Mesendoderm (in vitro differentiated cells): ENCODE results near the gene GNG11.
A peak's percentile ranks its signal among the peaks of the same experiment; 100 is the strongest.

Experiments used
- DNase-seq: peaks from one replicate; pipeline ENCODE4 v3.0.0; 2013
- H2AK5ac ChIP-seq: 2 replicates; pipeline ENCODE4 v1.6.1; 2013; ENCODE audit warnings: low read length, inconsistent platforms
- H2BK120ac ChIP-seq: 2 replicates; pipeline ENCODE4 v1.6.1; 2013; ENCODE audit warnings: low read depth, mild to moderate bottlenecking, low read length, moderate library complexity, mixed read lengths
- H2BK15ac ChIP-seq: replicated peaks from 2 replicates; pipeline ENCODE4 v1.6.1; 2013; ENCODE audit warnings: low read depth, mild to moderate bottlenecking, moderate library complexity
- H2BK5ac ChIP-seq: 2 replicates; pipeline ENCODE4 v1.6.1; 2013; ENCODE audit warnings: low read length, inconsistent platforms
- H3K18ac ChIP-seq: 2 replicates; pipeline ENCODE4 v1.6.1; 2013; ENCODE audit warnings: mild to moderate bottlenecking, low read length, mixed read lengths
- H3K23ac ChIP-seq: one replicate; pipeline ENCODE4 v1.6.1; 2013; ENCODE audit warnings: low read length
- H3K27ac ChIP-seq: 2 replicates; pipeline ENCODE4 v1.5.1; 2013; ENCODE audit warnings: low read depth, mild to moderate bottlenecking, inconsistent platforms, low read length, moderate library complexity
- H3K27me3 ChIP-seq: 2 replicates; pipeline ENCODE4 v1.6.1; 2013; ENCODE audit warnings: low read length, control low read depth, mild to moderate bottlenecking, inconsistent platforms; ENCODE audit not compliant: insufficient read depth, poor library complexity
- H3K36me3 ChIP-seq: 2 replicates; pipeline ENCODE4 v1.6.1; 2013; ENCODE audit warnings: low read length, inconsistent platforms; ENCODE audit not compliant: control insufficient read depth, insufficient read depth
- H3K4ac ChIP-seq: one replicate; pipeline ENCODE4 v1.6.1; 2013; ENCODE audit warnings: low read depth, mild to moderate bottlenecking, low read length, moderate library complexity
- H3K4me1 ChIP-seq: 2 replicates; pipeline ENCODE4 v1.6.1; 2013; ENCODE audit warnings: low read depth, low read length, inconsistent platforms; ENCODE audit not compliant: control insufficient read depth
- H3K4me2 ChIP-seq: 2 replicates; pipeline ENCODE4 v1.6.1; 2013; ENCODE audit warnings: low read length
- H3K4me3 ChIP-seq: 2 replicates; pipeline ENCODE4 v1.5.1; 2013; ENCODE audit warnings: mild to moderate bottlenecking, low read length
- H3K56ac ChIP-seq: one replicate; pipeline ENCODE4 v1.6.1; 2013; ENCODE audit warnings: low read length
- H3K79me1 ChIP-seq: 2 replicates; pipeline ENCODE4 v1.6.1; 2013; ENCODE audit warnings: low read length, inconsistent platforms
- H3K79me2 ChIP-seq: 2 replicates; pipeline ENCODE4 v1.6.1; 2013; ENCODE audit warnings: mild to moderate bottlenecking, low read length; ENCODE audit not compliant: control insufficient read depth, insufficient read depth
- H3K9ac ChIP-seq: 2 replicates; pipeline ENCODE4 v1.6.1; 2013; ENCODE audit warnings: low read length, inconsistent platforms
- H4K5ac ChIP-seq: one replicate; pipeline ENCODE4 v1.6.1; 2013; ENCODE audit warnings: low read length
- H4K8ac ChIP-seq: one replicate; pipeline ENCODE4 v1.6.1; 2013; ENCODE audit warnings: low read depth, mild to moderate bottlenecking, control low read depth, low read length, moderate library complexity
- WGBS: extraction: QIAGEN DNeasy Blood & Tissue Kit; methylation state at CpG from one replicate; pipeline ENCODE4 v1.1.7; 2013; ENCODE audit warnings: low lambda C conversion rate, missing lambda C conversion rate; ENCODE audit not compliant: insufficient coverage; ENCODE audit errors: extremely low coverage; 5-methylcytosine and 5-hydroxymethylcytosine counted together

The GNG11 gene

GRCh38 chr7:93890464-93891068, 31.0 kb upstream of the GNG11 start, which contains the start of gene TFPI2:
TSS of gene TFPI2 (minus strand) at chr7:93890753. CDS start at chr7:93890678, 75 bp downstream.
- Histone ChIP-seq H3K79me2 (no peaks in the 10 kb centered on the region), H3K4me2 (peak within 1 kb of the TSS; percentile 63), H3K36me3 (no peaks in the 10 kb centered on the region), H3K23ac (no peak within 1 kb of the TSS), H2BK5ac (no peak within 1 kb of the TSS), H3K27me3 (no peaks in the 10 kb centered on the region), H3K56ac (peak within 1 kb of the TSS; percentile 79), H4K5ac (no peak within 1 kb of the TSS), H4K8ac (no peak within 1 kb of the TSS), H3K4ac (no peak within 1 kb of the TSS), H3K4me3 (peak within 1 kb of the TSS; percentile 40), H3K9ac (peak within 1 kb of the TSS; percentile 52), H3K27ac (no peak within 1 kb of the TSS), H3K4me1 (no peaks in the 10 kb centered on the region), H3K18ac (peak within 1 kb of the TSS; percentile 7), H2BK120ac (no peak within 1 kb of the TSS), H2BK15ac (no peak within 1 kb of the TSS), H2AK5ac (no peak within 1 kb of the TSS), H3K79me1 (no peaks in the 10 kb centered on the region)
- peak; percentile 84 for DNase-seq
- WGBS, result no CpG with 5 or more reads among the region's 49 CpGs

GRCh38 chr7:93894426-93894825, 27.1 kb upstream of the GNG11 start:
- Histone ChIP-seq H3K9ac (no peak overlapping the region), H3K79me1 (no peaks in the 10 kb centered on the region), H3K4me3 (no peak overlapping the region), H3K23ac (no peak overlapping the region), H4K5ac (no peak overlapping the region), H3K56ac (no peak overlapping the region), H3K27me3 (no peaks in the 10 kb centered on the region), H4K8ac (no peak overlapping the region), H3K18ac (no peak overlapping the region), H2BK15ac (no peak overlapping the region), H2AK5ac (no peak overlapping the region), H3K4me1 (no peaks in the 10 kb centered on the region), H3K27ac (no peak overlapping the region), H3K36me3 (no peaks in the 10 kb centered on the region), H2BK120ac (no peak overlapping the region), H3K4ac (no peak overlapping the region), H3K79me2 (no peaks in the 10 kb centered on the region), H2BK5ac (no peak overlapping the region), H3K4me2 (no peak overlapping the region)
- WGBS, result no CpG with 5 or more reads among the region's 1 CpG
- peak; percentile 16 for DNase-seq

DNA sequence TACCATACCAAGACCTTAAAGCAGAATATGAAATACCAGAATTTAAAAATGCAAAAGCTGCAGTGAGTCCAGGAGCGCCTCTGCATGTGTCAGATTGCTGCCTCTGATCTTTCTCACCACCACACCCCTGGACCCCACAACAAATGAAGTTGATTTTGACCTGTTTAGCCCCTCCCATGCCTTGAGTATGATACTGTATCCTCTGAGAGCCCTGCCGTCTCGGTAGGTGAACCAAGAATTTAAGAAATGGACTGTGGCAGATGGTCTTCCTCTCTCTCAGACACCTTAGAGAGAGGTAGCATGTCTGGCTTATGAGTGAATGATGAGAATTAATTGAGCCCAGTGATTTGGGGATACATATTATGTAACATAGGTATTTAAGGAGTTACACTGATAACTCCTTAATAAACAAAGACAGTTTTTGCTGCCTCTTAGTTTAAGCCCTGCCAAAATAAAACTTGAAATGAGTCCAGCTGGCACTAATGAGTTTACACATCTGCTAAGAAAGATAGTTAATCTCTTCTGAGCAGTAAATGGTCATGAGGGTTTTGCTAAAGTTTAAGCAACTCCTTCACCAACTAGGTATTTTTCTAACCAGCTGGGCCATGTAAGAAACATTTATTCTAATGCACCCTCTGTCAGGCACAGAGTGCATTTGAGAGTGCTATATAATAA, 26.4 kb upstream of the GNG11 start:
- WGBS, result no CpG with 5 or more reads among the region's 3 CpGs
- no peak for DNase-seq
- no peak overlapping the region for H3K27ac ChIP-seq

DNA sequence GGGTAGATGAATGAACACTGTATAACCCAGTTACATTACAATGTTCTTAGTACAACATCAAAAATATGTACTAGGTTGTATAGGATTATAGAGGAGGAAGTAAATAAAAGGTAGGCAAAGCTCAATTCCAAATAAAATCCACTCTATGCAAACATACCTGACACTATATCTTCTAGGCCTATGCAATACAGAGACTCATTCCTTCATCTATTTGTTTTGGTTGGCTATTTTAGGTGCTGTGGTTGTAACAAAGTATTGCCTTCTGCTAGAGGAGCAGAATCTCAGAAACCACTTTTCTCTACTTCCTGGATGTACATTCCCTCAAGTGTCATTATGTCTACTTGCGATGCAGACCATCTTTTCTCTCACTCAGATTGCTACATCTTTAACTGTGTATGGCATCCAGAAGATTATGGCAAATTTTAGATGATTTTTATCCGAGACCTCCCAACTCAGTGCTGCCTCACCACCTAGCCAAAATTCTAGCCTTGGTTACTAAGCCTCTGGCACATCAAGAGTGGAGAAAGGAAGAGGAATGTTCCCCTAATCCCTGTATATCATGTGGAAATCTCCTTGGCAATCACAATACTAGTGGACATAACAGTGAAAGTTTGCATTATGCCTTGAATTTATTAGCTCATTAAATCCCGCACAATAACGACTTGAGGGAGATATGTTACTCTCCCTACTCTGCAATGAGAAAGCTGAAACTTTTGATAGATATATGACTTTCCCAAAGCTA, 25.5 kb upstream of the GNG11 start:
- H2AK5ac ChIP-seq, result no peak overlapping the region
- no peak overlapping the region for H3K27ac ChIP-seq
- H3K4me1 ChIP-seq, result no peaks in the 10 kb centered on the region
- no peak overlapping the region for H3K4me2 ChIP-seq
- H3K56ac ChIP-seq, result no peak overlapping the region
- no peak overlapping the region for H3K4ac ChIP-seq
- no peak overlapping the region for H2BK120ac ChIP-seq
- H3K18ac ChIP-seq, result no peak overlapping the region
- WGBS, result no CpG with 5 or more reads among the region's 4 CpGs
- H2BK15ac ChIP-seq, result no peak overlapping the region
- no peak overlapping the region for H3K4me3 ChIP-seq
- no peak overlapping the region for H2BK5ac ChIP-seq
- no peaks in the 10 kb centered on the region for H3K36me3 ChIP-seq
- H4K5ac ChIP-seq, result no peak overlapping the region
- no peaks in the 10 kb centered on the region for H3K79me1 ChIP-seq
- no peaks in the 10 kb centered on the region for H3K27me3 ChIP-seq
- no peak for DNase-seq
- H4K8ac ChIP-seq, result no peak overlapping the region
- H3K9ac ChIP-seq, result no peak overlapping the region
- no peaks in the 10 kb centered on the region for H3K79me2 ChIP-seq
- H3K23ac ChIP-seq, result no peak overlapping the region

More for the DNA sequence above, 26.4 kb upstream of the GNG11 start:
- no peak overlapping the region for H3K9ac ChIP-seq
- no peaks in the 10 kb centered on the region for H3K4me1 ChIP-seq
- H2BK120ac ChIP-seq, result no peak overlapping the region
- H3K4me3 ChIP-seq, result no peak overlapping the region
- H4K8ac ChIP-seq, result no peak overlapping the region
- no peak overlapping the region for H3K4me2 ChIP-seq
- H4K5ac ChIP-seq, result no peak overlapping the region
- no peak overlapping the region for H2BK15ac ChIP-seq
- H3K4ac ChIP-seq, result no peak overlapping the region
- H3K79me2 ChIP-seq, result no peaks in the 10 kb centered on the region
- H3K23ac ChIP-seq, result no peak overlapping the region
- no peak overlapping the region for H3K18ac ChIP-seq
- H3K79me1 ChIP-seq, result no peaks in the 10 kb centered on the region
- H3K56ac ChIP-seq, result no peak overlapping the region
- no peaks in the 10 kb centered on the region for H3K27me3 ChIP-seq
- H2AK5ac ChIP-seq, result no peak overlapping the region
- no peak overlapping the region for H2BK5ac ChIP-seq
- no peaks in the 10 kb centered on the region for H3K36me3 ChIP-seq

GRCh38 chr7:93897680-93898079, 23.9 kb upstream of the GNG11 start:
- no peak overlapping the region for H2AK5ac ChIP-seq
- no peaks in the 10 kb centered on the region for H3K79me1 ChIP-seq
- WGBS, result 100% methylated on average over 2 of the region's 2 CpGs
- H2BK120ac ChIP-seq, result no peak overlapping the region
- H3K56ac ChIP-seq, result no peak overlapping the region
- H2BK5ac ChIP-seq, result no peak overlapping the region
- H3K4me2 ChIP-seq, result no peak overlapping the region
- H3K27me3 ChIP-seq, result no peaks in the 10 kb centered on the region
- no peak overlapping the region for H2BK15ac ChIP-seq
- H4K8ac ChIP-seq, result no peak overlapping the region
- H3K36me3 ChIP-seq, result no peaks in the 10 kb centered on the region
- no peak overlapping the region for H3K4ac ChIP-seq
- H3K4me3 ChIP-seq, result no peak overlapping the region
- no peak overlapping the region for H3K27ac ChIP-seq
- no peak overlapping the region for H3K23ac ChIP-seq
- H3K4me1 ChIP-seq, result no peaks in the 10 kb centered on the region
- H4K5ac ChIP-seq, result no peak overlapping the region
- no peak overlapping the region for H3K18ac ChIP-seq
- no peaks in the 10 kb centered on the region for H3K79me2 ChIP-seq
- no peak for DNase-seq
- H3K9ac ChIP-seq, result no peak overlapping the region
